Endodermal cell (in vitro differentiated cells): ENCODE data around the gene OGFOD3. TPM values are rescaled to one million over a fixed set of nuclear protein-coding genes. Genes with fewer than 3 reads are reported as not detected.

Experiments
- DNase-seq: peaks from one replicate; pipeline ENCODE4 v3.0.0-alpha.2; 2017
- H3K27ac ChIP-seq: 2 replicates; pipeline ENCODE4 v1.5.1; 2013; ENCODE audit warnings: mild to moderate bottlenecking, low read depth, low read length, moderate library complexity
- H3K27me3 ChIP-seq: 2 replicates; pipeline ENCODE4 v1.6.1; 2013; ENCODE audit warnings: mild to moderate bottlenecking, low read length, moderate library complexity; ENCODE audit not compliant: insufficient read depth, control insufficient read depth, poor library complexity, severe bottlenecking
- H3K36me3 ChIP-seq: 2 replicates; pipeline ENCODE4 v1.7.0; 2013; ENCODE audit warnings: mild to moderate bottlenecking, low read length, moderate library complexity; ENCODE audit not compliant: control insufficient read depth, insufficient read depth
- H3K4me1 ChIP-seq: one replicate; pipeline ENCODE4 v1.7.0; 2013; ENCODE audit warnings: low read length; ENCODE audit not compliant: control insufficient read depth, insufficient read depth
- H3K4me3 ChIP-seq: 2 replicates; pipeline ENCODE4 v1.5.1; 2013; ENCODE audit warnings: mild to moderate bottlenecking, low read length, moderate library complexity
- H3K9ac ChIP-seq: 2 replicates; pipeline ENCODE4 v1.6.1; 2013; ENCODE audit warnings: mild to moderate bottlenecking, low read length, moderate library complexity; ENCODE audit not compliant: poor library complexity, severe bottlenecking; ENCODE audit errors: extremely low read depth
- H3K9me3 ChIP-seq: 2 replicates; pipeline ENCODE4 v1.6.1; 2013; ENCODE audit warnings: mild to moderate bottlenecking, low read length, moderate library complexity; ENCODE audit not compliant: control insufficient read depth
- H3K27ac Mint-ChIP-seq: 2 replicates; pipeline ENCODE4 v1.8.0; 2020; ENCODE audit warnings: mixed read lengths
- H3K27me3 Mint-ChIP-seq: 2 replicates; pipeline ENCODE4 v1.8.0; 2021; ENCODE audit warnings: mild to moderate bottlenecking, mixed read lengths; ENCODE audit not compliant: insufficient read depth
- H3K36me3 Mint-ChIP-seq: 2 replicates; pipeline ENCODE4 v1.8.0; 2020; ENCODE audit warnings: low read depth, mixed read lengths
- H3K4me1 Mint-ChIP-seq: 2 replicates; pipeline ENCODE4 v1.8.0; 2020; ENCODE audit warnings: mixed read lengths
- H3K4me3 Mint-ChIP-seq: 2 replicates; pipeline ENCODE4 v1.8.0; 2020; ENCODE audit warnings: mild to moderate bottlenecking, moderate library complexity, mixed read lengths
- H3K9me3 Mint-ChIP-seq: 2 replicates; pipeline ENCODE4 v1.8.0; 2020; ENCODE audit warnings: mild to moderate bottlenecking, mixed read lengths
- WGBS, 2 experiments: methylation state at CpG; one replicate each; pipeline versions ENCODE4 v1.1.5 to v1.1.7; 2013; ENCODE audit warnings: missing lambda C conversion rate in 2 of 2, mixed read lengths in 1 of 2; ENCODE audit not compliant: insufficient coverage in 1 of 2, insufficient read length in 1 of 2; 5-methylcytosine and 5-hydroxymethylcytosine counted together
- total RNA-seq, 2 donors: library from RNA; stranded (reverse); fragmentation: NEBNext Ultra II Directional in 1 of 2; extraction: Animal tissue kit (Norgen Biotek cat#: 25700) in 1 of 2; gene quantifications; 2 replicates in 1 of 2; 3 replicates in 1 of 2; pipeline ENCODE4 v1.2.1, GENCODE V29; 2021
- TF ChIP-seq, protein P1 (sequence below): fragments of 200-600 bp; sonication (generic); conservative IDR thresholded peaks from 2 replicates; pipeline ENCODE4 v1.5.0; 2021; ENCODE audit warnings: antibody characterized with exemption, mild to moderate bottlenecking

The OGFOD3 gene
- total RNA-seq, 2 donors from 2014 or later: 24.0 to 30.1 TPM

DNA sequence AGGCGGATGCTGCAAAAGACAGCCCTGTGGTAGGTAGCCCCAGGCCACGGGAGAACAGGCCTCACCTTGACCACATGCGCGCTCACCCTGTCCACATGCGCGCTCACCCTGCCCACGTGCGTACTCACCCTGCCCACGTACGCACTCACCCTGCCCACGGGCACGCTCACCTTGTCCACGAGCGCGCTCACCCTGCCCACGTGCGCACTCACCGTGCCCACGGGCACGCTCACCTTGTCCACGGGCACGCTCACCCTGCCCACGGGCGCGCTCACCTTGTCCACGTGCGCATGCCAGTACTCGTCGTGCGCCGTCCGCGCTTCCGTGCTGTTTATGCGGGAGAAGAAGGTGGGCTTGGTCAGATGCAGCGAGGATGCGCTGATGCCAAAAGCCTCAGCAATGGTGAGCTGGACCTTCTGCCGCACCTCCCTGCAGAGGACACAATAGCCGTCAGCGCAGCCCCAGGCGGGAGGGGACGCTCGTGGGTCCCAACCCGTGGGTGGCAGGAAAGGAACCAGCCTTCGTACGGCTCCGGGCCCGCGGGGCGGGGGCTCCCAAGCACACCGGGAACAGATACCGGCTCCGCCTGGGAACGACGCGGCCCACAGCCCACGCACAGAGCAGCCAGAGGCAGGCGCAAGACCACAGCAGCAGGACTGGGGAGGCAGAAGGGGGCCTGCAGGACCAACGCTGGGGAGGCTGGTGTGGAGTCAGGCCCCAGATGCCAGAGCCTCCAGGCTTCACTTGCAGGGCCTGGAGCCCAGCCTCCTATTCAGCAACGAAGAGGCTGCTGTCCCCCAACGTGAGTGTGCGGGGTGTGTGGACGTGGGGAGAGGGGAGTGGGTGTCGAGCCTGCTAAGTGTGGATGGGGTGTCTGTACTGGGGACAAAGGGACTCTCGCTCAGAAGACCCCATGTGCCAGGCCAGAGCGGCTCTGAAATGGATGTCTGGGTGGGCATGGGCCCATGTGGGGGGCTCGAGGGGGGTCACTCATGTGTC is 14.4 kb downstream of the OGFOD3 start:
- H3K27ac Mint-ChIP-seq: no peak overlapping the region
- WGBS, 2 experiments: 96 to 98% methylated on average over 41 to 67 of the region's 67 CpGs
- Histone ChIP-seq H3K27me3 (no peaks in the 10 kb centered on the region), H3K27ac (no peak overlapping the region), H3K9me3 (no peaks in the 10 kb centered on the region), H3K4me1 (no peaks in the 10 kb centered on the region), H3K9ac (no peak overlapping the region), H3K4me3 (no peak overlapping the region), H3K36me3 (peaks cover 7% of the 10 kb centered on the region)
- TF ChIP-seq, protein P1, sequence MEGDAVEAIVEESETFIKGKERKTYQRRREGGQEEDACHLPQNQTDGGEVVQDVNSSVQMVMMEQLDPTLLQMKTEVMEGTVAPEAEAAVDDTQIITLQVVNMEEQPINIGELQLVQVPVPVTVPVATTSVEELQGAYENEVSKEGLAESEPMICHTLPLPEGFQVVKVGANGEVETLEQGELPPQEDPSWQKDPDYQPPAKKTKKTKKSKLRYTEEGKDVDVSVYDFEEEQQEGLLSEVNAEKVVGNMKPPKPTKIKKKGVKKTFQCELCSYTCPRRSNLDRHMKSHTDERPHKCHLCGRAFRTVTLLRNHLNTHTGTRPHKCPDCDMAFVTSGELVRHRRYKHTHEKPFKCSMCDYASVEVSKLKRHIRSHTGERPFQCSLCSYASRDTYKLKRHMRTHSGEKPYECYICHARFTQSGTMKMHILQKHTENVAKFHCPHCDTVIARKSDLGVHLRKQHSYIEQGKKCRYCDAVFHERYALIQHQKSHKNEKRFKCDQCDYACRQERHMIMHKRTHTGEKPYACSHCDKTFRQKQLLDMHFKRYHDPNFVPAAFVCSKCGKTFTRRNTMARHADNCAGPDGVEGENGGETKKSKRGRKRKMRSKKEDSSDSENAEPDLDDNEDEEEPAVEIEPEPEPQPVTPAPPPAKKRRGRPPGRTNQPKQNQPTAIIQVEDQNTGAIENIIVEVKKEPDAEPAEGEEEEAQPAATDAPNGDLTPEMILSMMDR: no peak
- no peak for DNase-seq
- no peaks in the 10 kb centered on the region for H3K9me3 Mint-ChIP-seq
- no peaks in the 10 kb centered on the region for H3K27me3 Mint-ChIP-seq
- peaks cover 22% of the 10 kb centered on the region for H3K36me3 Mint-ChIP-seq
- no peak overlapping the region for H3K4me3 Mint-ChIP-seq
- no peaks in the 10 kb centered on the region for H3K4me1 Mint-ChIP-seq

- H3K27ac Mint-ChIP-seq: no peak overlapping the region
- H3K4me3 Mint-ChIP-seq: no peak overlapping the region
- H3K4me3 ChIP-seq: no peak overlapping the region
- no peaks in the 10 kb centered on the region for H3K27me3 Mint-ChIP-seq
- peaks cover 7% of the 10 kb centered on the region for H3K36me3 ChIP-seq
- H3K9me3 ChIP-seq: no peaks in the 10 kb centered on the region
- H3K4me1 Mint-ChIP-seq: no peaks in the 10 kb centered on the region
- H3K36me3 Mint-ChIP-seq: peaks cover 22% of the 10 kb centered on the region
- WGBS, 2 experiments: 92 to 97% methylated on average over 4 to 7 of the region's 7 CpGs
- no peak overlapping the region for H3K27ac ChIP-seq
- H3K4me1 ChIP-seq: no peaks in the 10 kb centered on the region
- no peaks in the 10 kb centered on the region for H3K9me3 Mint-ChIP-seq
- no peak overlapping the region for H3K9ac ChIP-seq
- H3K27me3 ChIP-seq: no peaks in the 10 kb centered on the region
- TF ChIP-seq, protein P1: no peak
- no peak for DNase-seq
Observed at GRCh38 chr17:82402865-82403264, 15.5 kb downstream of the OGFOD3 start.

GRCh38 chr17:82400830-82401229 is 17.6 kb downstream of the OGFOD3 start:
- H3K36me3 ChIP-seq: peaks cover 7% of the 10 kb centered on the region
- H3K9me3 Mint-ChIP-seq: no peaks in the 10 kb centered on the region
- no peak overlapping the region for H3K9ac ChIP-seq
- peaks cover 17% of the 10 kb centered on the region for H3K36me3 Mint-ChIP-seq
- TF ChIP-seq, protein P1: no peak
- H3K4me3 ChIP-seq: no peak overlapping the region
- H3K27me3 Mint-ChIP-seq: no peaks in the 10 kb centered on the region
- H3K4me1 Mint-ChIP-seq: no peaks in the 10 kb centered on the region
- H3K9me3 ChIP-seq: no peaks in the 10 kb centered on the region
- 93 to 99% methylated on average over 15 to 16 of the region's 19 CpGs for WGBS, 2 experiments
- H3K27ac ChIP-seq: no peak overlapping the region
- no peak for DNase-seq
- no peaks in the 10 kb centered on the region for H3K4me1 ChIP-seq
- H3K27me3 ChIP-seq: no peaks in the 10 kb centered on the region
- H3K27ac Mint-ChIP-seq: no peak overlapping the region
- H3K4me3 Mint-ChIP-seq: no peak overlapping the region
